Upper lobe of right lung (tissue), 1 donor: ENCODE results near the gene DNAJB8. TPM values are rescaled to one million over a fixed set of nuclear protein-coding genes. Genes with fewer than 3 reads are reported as not detected.

Experiments used
- ATAC-seq: fragments of 200-7000 bp; cut with Tn5 transposase; one replicate; pipeline ENCODE4 v1.9.1; 2020; ENCODE audit warnings: mild to moderate bottlenecking, moderate library complexity
- DNase-seq: peaks from one replicate; pipeline ENCODE4 v3.0.0-alpha.2; 2020
- H3K27ac ChIP-seq: fragments of 200-600 bp; one replicate; pipeline ENCODE4 v1.8.0; 2022
- H3K27me3 ChIP-seq: fragments of 200-600 bp; one replicate; pipeline ENCODE4 v1.8.0; 2022; ENCODE audit warnings: mild to moderate bottlenecking
- H3K36me3 ChIP-seq: fragments of 200-600 bp; one replicate; pipeline ENCODE4 v1.8.0; 2022
- H3K4me1 ChIP-seq: fragments of 200-600 bp; one replicate; pipeline ENCODE4 v1.8.0; 2022
- H3K4me3 ChIP-seq: fragments of 200-600 bp; one replicate; pipeline ENCODE4 v1.8.0; 2022; ENCODE audit warnings: mild to moderate bottlenecking
- H3K9me3 ChIP-seq: fragments of 200-600 bp; one replicate; pipeline ENCODE4 v1.8.0; 2022
- intact Hi-C: fragments of 100-400 bp; cut with DNase I; formaldehyde crosslinking; loops from one replicate; pipeline ENCODE4 v1.11.0; 2022
- total RNA-seq: library from RNA; stranded (reverse); fragmentation: NEBNext Ultra II Directional; extraction: Animal tissue kit (Norgen Biotek cat#: 25700); gene quantifications from one replicate; pipeline ENCODE4 v1.2.1, GENCODE V29; 2021
- TF ChIP-seq, protein P1 (sequence below): fragments of 200-600 bp; IDR thresholded peaks from one replicate; pipeline ENCODE4 v1.8.0; 2022; ENCODE audit warnings: antibody characterized with exemption
- donor health status: DM: no; HTN: yes; CAD: no; lungs with severe emphysema.

Gene DNAJB8
- total RNA-seq, 1 donor from 2014 or later, result not detected

DNA sequence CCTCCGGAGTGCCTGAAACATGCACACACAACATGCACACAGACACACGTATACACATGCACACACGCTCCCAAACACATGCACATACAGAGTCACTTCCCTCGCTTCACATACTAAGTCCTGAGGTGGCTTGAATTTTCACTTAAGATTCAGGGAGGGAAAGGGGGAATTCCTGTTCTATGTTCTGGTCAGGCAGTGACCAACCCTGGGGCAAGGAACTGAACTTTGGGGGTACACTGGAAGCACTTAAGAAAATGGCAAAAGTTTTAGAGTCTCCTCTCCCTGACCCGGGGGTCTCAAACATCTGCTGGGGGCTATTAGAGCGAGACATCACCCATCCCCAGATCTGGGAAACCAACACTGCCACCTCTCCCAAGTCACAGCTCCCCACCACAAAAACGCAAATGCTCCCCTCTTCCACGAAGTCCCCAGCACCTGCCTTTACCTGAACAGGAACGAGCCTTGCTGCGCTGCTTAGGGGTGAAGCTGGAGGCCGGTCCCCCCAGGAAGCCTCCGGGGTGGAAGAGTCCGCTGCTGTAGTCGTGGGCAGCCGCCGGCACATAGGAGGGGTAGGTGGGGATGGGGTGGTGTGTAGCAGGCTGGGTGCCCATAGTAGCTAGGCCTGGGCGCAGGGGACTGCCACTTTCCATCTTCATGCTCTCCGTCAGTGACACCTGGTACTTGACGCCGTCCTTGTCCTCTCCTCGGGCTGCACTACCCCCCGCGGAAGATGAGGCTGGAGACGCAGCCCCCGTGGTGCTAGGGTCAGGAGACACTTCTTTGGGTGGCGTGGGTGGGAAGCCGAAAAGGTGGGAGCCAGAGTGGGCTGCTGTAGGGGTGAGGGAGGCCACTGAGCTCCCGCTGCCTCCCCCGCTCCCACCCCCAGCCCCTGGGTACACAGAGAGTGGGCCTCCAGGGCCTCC, 18.9 kb upstream of the DNAJB8 start:
- TF ChIP-seq, protein P1, sequence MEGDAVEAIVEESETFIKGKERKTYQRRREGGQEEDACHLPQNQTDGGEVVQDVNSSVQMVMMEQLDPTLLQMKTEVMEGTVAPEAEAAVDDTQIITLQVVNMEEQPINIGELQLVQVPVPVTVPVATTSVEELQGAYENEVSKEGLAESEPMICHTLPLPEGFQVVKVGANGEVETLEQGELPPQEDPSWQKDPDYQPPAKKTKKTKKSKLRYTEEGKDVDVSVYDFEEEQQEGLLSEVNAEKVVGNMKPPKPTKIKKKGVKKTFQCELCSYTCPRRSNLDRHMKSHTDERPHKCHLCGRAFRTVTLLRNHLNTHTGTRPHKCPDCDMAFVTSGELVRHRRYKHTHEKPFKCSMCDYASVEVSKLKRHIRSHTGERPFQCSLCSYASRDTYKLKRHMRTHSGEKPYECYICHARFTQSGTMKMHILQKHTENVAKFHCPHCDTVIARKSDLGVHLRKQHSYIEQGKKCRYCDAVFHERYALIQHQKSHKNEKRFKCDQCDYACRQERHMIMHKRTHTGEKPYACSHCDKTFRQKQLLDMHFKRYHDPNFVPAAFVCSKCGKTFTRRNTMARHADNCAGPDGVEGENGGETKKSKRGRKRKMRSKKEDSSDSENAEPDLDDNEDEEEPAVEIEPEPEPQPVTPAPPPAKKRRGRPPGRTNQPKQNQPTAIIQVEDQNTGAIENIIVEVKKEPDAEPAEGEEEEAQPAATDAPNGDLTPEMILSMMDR, result no peak
- DNase-seq, result no peak
- intact Hi-C loops, result no loop called here
- Histone ChIP-seq H3K9me3 (no peaks in the 10 kb centered on the region), H3K4me1 (peaks cover 46% of the 10 kb centered on the region), H3K27ac (peak overlapping the region; percentile 85), H3K4me3 (peak overlapping the region; percentile 60), H3K27me3 (peaks cover 98% of the 10 kb centered on the region), H3K36me3 (no peaks in the 10 kb centered on the region)
- no peak for ATAC-seq

DNA sequence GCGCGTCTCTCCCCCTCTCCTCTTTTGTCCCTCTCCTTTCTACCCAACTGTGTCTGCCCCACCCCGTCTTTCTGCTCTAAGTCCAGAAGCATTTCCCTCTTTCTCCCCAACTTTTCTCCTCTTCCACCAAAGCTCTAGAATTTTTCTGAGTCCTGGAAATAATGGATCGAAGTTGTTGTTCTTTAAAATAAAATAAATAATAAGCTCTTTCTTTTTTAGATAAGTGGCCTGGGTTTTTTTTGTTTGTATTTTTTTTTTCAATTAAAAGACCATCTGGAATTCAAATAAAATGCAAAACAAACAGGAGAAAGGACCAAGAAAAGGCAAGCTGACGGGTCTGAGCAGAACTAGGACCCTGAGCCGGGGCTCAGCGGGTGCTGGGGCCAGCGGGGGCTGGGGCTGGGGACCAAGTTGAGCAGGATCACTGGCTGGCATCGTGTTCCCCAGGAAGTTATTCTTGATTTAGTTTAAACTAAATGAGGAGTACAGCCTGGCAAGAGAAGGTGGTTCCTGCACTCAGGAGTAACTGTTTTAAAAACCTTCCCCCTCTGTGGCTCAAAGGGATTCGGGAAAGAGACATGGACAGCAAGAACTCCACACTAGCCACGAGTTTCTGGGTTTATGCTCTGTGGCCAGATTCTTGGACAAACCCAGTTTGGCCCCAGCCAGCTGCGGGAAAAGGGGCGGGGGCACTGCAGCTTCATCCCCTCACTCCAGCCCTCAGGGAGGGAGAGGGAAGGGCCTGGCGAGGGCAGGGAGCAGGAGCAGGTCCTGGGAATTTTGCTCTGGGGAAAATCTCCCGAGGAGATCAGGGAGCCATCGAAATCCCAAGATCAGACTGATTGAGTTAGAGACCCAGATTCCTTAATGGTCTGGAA, 18.0 kb upstream of the DNAJB8 start:
- Histone ChIP-seq H3K4me3 (peak overlapping the region; percentile 60), H3K27ac (peak overlapping the region; percentile 85), H3K4me1 (peaks cover 39% of the 10 kb centered on the region), H3K36me3 (no peaks in the 10 kb centered on the region), H3K27me3 (peaks cover 98% of the 10 kb centered on the region), H3K9me3 (no peaks in the 10 kb centered on the region)
- ATAC-seq (no peak), DNase-seq (no peak)
- intact Hi-C loops, result no loop called here
- TF ChIP-seq, protein P1, result no peak

DNA sequence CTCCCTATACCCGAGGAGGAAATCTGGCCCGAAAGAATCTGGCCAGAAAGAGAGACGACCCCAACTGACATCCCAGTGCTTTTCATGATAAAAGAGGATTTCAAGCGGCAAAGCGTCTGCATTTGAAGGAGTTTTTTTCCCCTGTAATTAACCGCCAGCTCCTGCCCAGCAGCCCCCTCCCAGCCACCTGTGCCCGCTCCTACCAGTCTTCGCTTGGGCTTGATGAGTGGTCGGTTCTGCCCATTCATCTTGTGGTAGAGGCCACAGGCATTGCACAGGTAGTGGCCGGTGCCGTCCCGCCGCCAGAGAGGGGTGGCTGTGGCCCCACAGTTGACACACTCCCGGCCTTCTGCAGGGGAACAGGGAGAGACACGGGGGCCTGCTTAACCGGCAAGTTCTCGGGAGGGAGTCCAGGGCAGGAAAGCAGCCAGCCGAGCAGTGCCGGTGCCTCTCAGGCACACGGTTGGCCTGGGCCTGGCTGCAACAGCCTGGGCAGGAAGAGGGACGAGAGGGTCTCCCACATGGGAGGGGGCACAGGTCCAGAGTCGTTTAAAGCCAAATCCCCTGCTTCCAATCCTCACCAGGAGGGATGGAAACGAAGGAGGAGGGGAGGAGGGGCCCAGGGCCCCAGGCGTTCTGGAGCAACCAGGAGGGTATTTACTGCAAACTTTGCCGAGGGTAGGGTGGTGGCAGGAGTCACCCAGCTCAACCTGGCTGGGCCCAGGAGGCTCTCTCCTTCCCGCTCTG, 17.1 kb upstream of the DNAJB8 start:
- no peaks in the 10 kb centered on the region for H3K36me3 ChIP-seq
- H3K4me3 ChIP-seq, result peak overlapping the region; percentile 60
- ATAC-seq (no peak), DNase-seq (no peak)
- no peaks in the 10 kb centered on the region for H3K9me3 ChIP-seq
- intact Hi-C loops, result no loop called here
- TF ChIP-seq, protein P1, result no peak
- peaks cover 95% of the 10 kb centered on the region for H3K27me3 ChIP-seq
- peaks cover 31% of the 10 kb centered on the region for H3K4me1 ChIP-seq
- H3K27ac ChIP-seq, result peak overlapping the region; percentile 85

DNA sequence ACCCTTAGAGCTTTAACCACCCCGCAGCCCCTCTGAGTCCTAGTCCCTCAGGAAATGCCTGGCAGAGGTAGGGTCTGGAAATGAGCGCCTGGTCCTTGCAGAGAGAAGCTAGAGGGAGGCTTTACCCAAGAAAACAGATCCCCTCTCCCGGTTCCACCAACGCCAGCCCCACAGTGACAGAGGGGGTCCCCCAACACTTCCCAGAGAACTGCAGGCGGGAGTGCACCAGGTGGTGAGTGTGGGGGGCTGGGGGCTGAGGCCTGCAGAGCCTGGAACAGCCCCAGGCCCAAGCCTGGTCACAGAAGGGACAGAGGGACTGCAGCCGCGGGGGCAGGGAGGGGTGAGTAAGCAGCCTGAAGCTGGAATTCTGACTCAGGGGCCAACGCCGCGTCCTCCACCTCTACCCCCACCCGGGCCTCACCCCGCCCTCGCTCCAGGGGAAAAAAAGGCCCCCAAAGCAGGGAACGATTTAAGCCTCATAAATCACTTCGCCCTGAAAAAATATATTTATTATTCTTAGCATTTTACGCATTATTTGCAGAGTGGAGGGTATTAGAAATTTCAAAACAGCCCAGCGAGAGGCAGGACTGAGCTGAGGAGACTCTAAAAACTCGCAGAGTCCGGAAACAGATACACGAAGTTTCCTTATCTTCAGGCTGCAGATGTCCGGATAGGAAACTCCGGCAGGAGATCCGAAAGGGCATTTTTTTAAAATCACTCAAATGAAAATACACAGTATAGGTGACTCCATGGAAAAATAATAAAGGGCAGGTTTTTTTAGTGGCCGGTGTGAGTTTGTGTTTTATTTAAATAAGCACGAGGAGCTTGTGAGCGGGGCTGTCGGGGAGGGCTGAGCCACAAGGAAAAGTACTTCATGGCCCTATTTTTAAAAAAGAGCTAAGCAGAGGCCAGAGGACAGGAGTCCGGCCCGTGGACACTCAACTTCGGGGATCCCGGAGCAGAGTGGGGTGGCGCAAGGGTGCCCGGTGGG, 16.3 kb upstream of the DNAJB8 start:
- H3K36me3 ChIP-seq, result no peaks in the 10 kb centered on the region
- peak overlapping the region; percentile 60 for H3K4me3 ChIP-seq
- no peaks in the 10 kb centered on the region for H3K9me3 ChIP-seq
- TF ChIP-seq, protein P1, result peak; percentile 15
- peaks cover 24% of the 10 kb centered on the region for H3K4me1 ChIP-seq
- DNase-seq (no peak), ATAC-seq (no peak)
- intact Hi-C loops, result no loop called here
- H3K27me3 ChIP-seq, result peaks cover 95% of the 10 kb centered on the region
- H3K27ac ChIP-seq, result peak overlapping the region; percentile 85
